GM19240 (cell line): Measurements from ENCODE around the gene EDN1.
"Not testable (repeated sequence)": the region's sequence is repeated elsewhere in the genome, so short reads cannot be mapped to it uniquely, and the experiment has no call there.

ENCODE experiments used
- DNase-seq: peaks from one replicate; pipeline ENCODE4 v3.0.0; 2011; ENCODE audit warnings: low spot score; ENCODE audit not compliant: insufficient read length

EDN1 gene

DNA sequence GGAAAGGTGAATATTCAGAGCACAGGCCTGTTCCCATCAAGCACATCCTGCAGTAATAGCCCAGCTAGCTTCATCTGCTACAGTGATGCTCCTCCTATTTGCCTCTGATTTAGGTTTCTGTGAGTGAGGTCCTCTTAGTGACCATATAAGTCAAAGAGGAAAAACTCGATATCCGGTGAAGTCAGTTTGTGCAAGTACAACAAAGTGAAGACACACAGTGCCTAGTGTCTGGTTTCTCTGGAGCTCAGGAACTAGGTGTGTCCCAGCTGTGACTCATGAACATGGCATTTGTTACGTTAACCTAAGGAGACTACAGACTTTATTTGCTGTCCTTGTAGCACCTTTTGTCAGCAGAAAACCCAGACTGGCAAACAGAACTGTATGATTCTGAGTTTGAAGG lies 33.9 kb downstream of the EDN1 start:
- DNase-seq, result no peak

DNA sequence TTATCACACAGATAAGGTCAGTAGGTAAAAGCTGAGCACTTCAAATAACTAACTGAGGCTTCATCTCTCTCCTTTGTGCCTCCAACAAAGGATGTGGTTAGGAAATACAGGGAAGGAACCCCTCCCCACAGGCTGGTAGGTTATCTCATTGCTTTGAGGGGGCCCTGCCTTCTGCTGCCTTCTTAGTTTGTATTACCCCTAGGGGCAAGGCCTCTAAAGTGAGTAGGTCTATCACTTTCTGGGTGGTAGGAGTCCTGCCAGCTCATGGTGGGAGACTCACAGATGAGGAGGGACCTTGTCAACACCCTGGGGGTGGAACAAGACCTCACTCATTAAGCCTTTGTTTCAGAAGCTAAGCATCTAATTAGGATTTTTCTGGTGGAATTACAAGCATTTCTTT lies 34.6 kb downstream of the EDN1 start:
- no peak for DNase-seq

DNA sequence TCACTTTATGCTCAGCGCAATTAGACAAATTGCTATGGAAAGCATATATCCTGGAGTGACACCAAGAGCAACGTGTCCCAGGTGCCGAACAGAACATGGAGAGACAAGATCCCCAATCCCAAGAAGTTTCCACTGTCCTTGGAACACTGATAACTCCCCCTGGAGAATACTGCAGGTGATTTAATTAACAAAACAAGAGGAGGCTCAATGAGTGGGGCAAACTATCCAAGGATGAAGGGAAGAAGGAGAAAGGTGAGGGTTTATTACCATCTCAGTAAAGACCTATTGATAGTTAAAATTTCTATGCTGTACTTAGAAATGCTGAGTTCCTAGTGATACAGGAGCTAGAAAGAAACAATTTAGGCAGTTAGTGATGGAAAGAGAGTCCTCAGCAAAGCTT lies 35.7 kb downstream of the EDN1 start:
- DNase-seq, result no peak

DNA sequence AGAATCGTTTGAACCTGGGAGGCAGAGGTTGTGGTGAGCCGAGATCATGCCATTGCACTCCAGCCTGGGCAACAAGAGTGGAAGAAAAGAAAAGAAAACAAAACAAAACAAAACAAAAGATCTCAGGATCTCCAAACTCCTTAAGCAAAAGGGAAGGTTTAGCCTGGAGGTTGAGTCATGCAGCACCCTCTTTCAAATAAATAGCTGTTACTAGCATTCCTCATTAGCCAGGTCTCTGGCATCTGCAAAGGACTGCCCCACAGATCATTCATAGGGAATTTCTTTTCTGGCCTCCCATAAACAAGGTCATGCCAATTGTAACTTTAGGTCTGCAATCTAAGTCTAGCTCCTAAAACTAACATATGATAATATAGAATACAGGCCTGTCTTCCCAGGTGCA lies 37.2 kb downstream of the EDN1 start:
- DNase-seq, result no peak

DNA sequence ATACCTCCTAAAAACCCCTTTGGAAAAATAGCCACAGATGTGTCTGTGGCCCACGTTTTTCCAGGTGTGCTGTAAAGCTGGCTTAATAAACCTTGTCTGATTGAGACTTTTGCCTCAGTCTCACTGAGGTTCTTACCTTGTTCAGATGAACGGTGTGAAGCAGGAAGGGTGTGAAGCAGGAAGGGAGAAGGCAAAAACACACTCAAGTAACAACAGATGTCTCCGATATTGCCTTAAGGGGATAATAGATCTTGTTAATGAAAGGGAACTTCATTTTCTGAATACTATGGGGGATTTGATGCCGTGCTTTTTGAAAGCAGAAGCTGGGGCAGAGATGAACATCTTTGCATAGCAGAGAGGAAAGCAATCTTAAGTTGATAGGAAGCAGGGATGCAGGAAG lies 37.8 kb downstream of the EDN1 start:
- no peak for DNase-seq

DNA sequence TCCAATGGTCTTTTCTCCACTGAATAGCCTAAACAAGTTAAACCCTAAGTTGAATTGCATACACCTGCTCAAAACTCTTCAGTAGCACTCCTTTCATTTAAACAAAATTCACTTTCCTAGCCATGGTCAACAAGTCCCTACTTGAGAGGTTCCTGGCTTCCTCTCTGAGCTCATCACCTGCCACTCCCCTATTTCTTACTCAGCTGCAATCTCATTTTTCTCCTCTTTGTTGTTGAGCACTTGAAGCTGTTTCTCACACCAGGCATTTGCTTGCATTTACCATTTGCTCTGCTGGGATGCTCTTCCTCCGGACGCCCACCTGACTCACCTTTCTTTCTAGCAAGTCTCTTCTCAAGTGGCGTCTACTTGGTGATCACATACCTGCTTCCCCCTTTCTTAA lies 38.5 kb downstream of the EDN1 start:
- DNase-seq, result no peak

DNA sequence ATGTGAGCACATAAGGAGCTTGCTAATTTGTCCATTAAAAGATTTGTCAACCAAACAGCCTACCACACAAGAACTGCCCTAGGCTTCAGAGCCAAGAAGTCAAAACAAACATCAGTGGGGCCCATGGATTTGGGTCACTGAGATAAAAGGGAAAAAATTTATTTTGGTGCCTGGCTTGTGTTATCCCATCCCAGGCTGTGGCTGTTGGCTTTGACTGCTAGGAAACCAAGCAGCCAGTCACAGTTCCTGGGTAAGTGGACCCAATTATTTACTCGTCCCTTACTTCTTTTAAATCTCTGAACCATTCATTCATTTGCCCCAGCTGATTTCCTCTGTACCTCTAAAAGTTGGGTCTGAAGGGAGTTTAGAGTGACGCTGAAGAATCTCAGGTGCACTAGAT lies 41.3 kb downstream of the EDN1 start:
- DNase-seq, result no peak

DNA sequence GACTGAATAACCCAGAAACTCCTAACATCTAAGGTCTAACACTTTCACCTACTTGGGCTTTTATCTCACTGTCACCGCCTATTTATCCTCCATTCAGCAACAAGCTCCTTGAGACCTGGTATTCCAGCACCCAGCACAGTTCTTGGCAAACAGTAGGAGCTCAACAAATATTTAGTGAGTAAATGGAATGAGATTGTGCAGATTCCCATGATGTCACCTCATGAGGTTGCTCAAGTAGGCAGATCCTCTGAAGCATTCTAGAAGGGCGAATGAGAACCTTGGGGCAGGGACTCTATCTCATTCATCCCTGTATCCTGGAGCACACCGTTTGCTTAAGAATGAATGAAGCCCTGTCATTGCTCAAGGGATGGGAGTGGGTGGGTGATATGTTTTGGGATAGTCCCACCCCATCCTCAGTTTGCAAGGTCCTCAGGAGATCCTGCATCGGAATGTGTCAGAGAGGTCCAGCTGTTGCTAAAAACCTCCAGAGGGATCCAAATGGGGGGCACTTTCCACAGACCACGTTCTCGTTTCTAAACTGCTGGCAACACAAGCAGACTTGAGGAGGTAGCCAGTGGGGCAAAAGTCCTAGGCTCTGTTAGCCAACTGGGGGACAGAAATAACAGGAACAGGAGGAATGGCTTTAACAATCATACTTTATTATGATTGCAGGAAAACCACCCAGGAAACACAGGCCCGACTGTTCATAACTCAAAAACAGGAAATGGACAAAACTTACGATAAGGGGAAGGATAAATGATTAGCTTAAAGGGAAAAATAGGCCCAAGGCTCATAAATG lies 42.0 kb downstream of the EDN1 start:
- no peak for DNase-seq

DNA sequence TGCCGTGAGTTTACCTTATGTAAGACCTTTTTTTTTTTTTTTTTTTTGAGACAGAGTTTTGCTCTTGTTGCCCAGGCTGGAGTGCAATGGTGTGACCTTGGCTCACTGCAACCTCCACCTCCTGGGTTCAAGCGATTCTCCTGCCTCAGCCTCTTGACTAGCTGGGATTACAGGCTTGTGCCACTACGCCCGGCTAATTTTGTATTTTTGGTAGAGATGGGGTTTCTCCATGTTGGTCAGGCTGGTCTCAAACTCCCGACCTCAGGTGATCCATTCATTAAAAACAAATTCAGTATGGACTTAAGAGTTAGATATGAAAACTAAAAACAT lies 42.6 kb downstream of the EDN1 start:
- not testable (repeated sequence) for DNase-seq

DNA sequence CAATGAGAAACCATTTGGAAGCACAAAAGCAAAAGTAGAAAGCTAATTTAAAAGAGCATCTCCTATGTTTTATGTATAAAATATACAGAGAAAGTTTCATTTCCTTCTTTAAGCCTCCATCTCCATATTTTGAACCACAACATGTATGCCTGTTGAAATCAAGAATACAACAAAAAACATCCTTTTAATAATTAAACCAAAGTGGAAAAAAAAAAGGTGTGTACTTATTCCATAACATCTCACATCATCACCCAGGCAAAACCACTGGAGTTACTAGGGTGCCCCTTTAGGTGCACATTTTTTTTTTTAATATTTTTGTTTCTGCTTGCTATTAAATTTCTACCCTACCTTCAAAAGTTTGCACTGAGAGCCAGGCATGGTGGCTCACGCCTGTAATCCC lies 43.0 kb downstream of the EDN1 start:
- no peak for DNase-seq

DNA sequence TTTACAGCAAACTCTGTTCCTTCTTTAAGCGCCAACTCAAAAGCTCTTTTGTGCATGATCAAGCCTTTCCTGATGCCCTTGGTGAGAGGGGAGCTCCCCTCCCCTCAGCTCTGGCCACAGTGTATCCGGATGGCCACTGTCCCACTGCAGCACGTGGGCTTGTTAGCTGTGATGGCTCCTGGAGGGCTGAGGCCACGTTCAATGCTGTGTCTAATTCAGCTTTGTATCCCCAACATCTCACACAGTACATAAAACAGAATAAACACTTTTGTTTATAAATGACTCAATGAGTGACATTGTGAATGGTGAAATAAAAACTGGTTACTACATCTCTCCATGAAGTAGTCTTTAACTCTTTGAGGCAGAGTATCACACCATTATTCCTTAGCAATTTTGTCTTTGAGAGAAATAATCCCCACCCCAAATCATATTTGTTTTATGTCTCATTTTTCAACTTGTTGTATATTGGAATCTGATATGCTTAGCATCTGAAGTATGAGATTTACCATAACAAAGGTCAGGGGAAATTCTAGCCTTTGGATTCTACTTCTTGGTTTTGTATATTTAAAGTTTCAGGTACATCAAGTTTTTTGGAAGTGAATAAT lies 44.5 kb downstream of the EDN1 start:
- DNase-seq, result no peak

DNA sequence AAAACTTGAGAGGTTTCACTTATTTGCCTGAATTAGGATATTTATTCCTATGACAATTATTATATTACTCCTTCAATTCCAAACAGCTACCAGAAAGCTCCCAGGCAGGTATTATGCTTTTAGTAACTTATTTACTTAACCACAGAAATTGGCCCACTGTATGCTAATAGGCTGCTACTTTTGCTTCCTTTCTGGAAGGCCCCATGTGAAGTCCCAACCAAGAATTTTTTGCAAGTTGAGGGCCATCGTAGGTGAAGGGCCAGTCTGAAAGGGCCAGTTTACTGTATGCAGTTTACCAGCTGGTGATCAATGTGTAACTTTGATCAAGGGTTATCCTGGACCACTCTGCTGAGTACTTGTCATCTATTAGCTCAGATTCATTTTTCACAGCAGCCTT lies 45.0 kb downstream of the EDN1 start:
- DNase-seq, result no peak

DNA sequence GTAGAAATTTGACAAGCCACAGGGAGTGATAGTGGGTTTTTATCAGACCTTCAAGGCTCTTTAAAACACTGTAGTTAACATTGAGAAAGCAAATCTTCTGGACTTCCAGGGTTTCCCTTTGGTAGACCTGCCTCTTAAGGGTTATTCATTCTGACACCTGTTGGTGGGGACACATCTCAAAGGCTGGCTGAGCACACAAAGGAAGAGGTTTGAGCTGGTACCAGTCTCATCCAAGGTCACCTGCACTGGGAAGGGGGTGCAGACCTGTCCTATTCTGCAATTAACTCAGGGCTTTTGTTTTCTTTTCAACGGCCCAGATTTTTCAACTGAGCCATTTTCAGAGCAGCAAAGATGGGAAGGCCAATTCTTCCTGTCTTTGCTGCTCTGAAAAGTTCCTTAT lies 45.6 kb downstream of the EDN1 start:
- DNase-seq, result no peak

DNA sequence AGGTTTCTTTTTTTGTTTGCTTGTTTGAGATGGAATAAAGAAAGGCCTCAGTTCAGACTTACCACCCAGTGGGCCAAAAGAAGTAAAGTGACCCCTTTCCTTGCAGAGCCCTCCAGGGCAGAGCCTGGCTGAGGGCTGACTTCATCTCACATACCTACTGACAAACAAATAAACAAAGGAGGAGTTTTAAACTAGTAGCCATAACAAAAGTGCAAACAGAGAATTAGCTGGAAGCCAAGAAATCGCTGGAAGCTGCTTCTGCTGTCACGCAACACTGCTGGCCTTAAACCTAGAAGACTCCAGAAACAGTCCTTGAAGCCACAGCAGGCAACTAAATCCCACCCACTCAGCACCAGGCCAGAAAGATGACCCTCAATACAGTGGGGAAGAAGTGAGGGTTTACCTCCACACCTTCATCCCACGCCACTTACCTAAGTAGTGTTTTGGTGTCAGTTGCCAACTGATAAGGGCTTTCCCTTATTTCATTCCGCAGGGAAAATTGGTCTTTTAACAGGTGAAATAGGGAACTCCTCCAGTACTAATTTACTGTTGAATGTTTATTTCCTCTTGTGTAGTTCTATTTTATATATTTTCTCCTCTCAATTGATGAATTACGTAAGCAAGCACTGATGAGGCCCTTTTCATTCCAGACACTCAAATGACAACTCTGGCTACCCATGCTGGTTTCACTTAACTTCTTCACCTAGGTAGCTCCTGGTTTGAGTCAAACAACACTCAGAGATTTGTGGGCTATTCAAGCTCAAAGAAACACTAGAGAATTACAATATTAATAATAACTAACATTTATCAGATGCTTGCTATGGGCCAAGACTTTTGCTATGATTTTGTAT lies 46.2 kb downstream of the EDN1 start:
- DNase-seq, result no peak

DNA sequence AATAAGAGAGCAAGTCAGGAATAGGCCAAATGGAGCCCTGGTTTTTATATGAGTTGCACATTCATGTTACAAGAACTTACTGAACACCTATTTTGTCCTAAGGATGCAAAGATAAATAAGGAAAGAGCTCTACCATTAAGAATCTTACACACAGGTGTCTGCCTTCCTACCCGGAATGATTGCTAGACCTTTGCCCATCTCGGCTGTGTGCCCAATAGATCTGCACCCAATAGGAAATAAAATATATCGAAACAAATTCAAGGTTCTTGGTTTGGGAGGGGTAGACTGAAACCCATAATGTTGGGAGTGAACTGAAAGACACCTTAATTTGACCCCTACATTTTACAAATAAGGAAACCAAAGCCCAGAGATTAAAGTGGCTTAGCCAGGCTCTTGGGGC lies 48.9 kb downstream of the EDN1 start:
- DNase-seq, result no peak

DNA sequence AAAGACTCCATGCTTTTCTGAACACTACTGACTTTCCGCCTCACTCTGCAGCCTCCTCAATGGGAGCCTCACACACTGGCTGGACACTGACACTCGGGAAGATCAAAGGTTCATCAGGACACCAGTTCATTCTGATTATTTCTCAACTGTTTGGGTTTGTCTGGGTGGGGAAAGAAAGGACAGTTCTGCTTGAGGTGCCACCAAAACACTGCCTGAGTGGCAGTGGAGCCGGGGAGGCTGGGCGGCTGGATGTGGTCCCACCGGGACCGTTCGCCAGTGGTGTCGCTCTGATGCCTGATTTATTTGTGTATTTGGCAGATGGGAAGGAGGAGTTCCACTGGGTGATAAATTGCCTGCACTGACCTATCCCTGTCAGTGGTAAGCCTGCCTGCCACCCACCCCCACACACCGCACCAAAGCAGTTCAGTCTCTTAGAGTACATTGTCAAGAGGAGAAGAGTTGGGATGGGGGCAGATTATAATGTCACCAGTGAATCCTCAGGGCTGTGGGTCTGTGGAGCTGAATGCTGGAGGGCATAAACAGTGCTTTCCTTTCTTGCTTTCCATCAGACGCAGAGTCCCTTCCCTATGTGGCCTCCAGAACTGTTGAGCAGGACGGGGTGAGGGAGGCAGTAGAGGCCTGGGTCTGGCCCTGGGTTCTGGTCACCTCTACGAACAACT lies 49.8 kb downstream of the EDN1 start:
- DNase-seq, result no peak

DNA sequence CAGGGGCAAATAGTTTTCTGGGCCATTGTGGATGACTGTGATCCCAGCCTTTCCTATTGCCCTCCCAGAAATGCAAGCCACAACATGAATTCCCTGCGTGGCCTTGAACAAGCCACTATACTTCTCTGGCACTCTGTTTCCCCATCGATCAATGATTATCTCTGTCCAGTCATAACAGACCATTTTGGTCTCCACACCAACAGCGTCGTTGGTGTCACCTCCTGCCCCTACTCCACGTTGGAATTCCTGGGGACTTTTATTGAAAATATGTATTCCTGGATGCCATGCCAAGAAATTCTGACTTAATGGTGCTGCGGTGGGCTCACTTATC lies 50.3 kb downstream of the EDN1 start:
- DNase-seq, result no peak

DNA sequence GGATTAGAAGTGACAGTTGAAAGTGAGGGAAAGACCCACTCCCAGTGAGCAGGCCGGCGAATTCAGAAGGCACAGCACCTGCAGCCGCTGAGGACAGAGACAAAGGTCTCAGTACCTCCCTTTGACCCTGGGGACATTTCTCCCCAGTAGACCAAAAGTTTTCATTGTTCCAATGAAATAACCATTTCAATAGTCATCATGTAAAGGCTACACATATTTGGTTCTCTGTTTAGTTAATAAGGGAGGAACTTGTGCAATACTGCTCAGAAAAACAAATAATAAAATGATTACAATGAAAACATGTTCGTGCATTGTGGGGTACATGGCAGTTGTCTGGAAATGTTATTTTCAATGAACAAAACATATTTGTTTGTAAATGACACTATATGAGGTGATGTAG lies 52.5 kb downstream of the EDN1 start:
- DNase-seq, result no peak

DNA sequence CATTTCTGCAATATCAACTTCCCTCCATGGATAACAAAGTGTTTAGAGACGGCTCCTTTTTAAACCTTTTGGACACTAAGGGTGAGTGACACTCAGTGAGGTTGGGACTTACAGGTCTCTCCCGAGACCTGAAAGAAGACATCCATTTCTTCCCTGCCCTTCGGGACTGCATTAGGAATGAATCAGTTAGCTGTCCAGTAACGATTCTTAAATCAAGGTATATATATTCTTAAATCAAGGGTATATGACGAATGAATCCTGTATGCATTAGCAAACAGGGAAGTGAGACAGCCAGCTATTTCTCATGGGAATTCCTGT lies 52.9 kb downstream of the EDN1 start:
- no peak for DNase-seq

DNA sequence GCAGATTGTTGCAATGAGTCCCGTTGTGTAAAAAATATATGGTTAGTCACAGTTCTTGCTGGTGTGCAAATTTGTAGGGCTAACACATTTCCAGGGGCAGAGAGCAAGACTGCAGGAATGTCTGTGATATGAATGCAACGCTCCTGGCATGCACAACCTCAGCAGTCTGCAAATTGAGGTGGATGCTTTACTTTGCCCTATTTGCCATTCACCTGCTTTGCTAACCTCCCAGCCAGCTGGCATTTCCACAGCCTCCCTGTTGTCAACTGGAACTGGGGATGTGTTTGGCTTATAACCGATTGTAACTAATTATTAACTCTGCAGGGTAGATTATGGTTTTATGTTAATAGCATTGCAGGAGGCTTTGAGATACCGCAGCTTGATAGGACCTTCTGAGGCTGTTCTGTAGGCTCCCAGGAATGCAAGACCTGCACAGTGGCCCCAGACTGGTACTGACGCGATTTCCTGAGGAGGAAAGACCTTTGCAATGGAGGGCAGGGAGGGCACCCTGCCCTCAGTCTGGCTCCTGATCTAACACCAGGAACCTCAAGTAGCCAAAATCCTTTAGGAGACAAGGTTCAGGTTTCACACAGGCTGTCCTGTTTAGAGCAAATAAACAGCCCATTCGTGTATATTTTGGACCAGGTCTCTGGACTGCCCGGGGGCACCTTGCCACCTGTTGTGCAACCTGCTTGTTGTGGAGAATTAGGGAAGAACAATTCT lies 53.4 kb downstream of the EDN1 start:
- no peak for DNase-seq

DNA sequence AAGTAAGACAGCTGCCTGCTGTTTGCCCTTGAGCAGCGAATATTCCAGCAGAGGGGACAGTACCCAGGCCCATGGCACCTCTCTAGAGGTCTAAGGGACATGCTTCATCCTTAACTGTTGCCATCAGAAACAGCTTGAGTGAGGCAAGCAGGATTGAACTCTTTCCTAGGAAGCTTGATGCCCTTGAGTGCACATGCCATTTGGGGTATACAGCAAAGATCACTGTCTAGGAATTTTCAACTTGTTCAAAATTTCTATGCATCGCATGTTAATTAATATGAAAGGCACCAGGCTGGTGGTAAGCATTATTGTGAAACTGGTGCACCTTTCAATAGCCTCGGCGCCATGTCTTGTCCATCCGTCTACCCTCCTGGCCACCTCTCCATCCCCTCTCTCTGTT lies 54.1 kb downstream of the EDN1 start:
- DNase-seq, result no peak
